GM12892 (cell line): ENCODE data around the gene TRIP11.

Experiments
- POLR2A ChIP-seq: IDR thresholded peaks from 2 replicates; pipeline ENCODE4 v1.6.1; 2011; ENCODE audit warnings: low read depth, low read length, control low read depth
- POLR2AphosphoS5 ChIP-seq: IDR thresholded peaks from 2 replicates; pipeline ENCODE4 v1.6.1; 2011; ENCODE audit warnings: low read depth, low read length, control low read depth
- TAF1 ChIP-seq: IDR thresholded peaks from 2 replicates; pipeline ENCODE4 v1.6.1; 2011; ENCODE audit warnings: low read depth, mild to moderate bottlenecking, control low read depth, low read length, borderline replicate concordance

DNA sequence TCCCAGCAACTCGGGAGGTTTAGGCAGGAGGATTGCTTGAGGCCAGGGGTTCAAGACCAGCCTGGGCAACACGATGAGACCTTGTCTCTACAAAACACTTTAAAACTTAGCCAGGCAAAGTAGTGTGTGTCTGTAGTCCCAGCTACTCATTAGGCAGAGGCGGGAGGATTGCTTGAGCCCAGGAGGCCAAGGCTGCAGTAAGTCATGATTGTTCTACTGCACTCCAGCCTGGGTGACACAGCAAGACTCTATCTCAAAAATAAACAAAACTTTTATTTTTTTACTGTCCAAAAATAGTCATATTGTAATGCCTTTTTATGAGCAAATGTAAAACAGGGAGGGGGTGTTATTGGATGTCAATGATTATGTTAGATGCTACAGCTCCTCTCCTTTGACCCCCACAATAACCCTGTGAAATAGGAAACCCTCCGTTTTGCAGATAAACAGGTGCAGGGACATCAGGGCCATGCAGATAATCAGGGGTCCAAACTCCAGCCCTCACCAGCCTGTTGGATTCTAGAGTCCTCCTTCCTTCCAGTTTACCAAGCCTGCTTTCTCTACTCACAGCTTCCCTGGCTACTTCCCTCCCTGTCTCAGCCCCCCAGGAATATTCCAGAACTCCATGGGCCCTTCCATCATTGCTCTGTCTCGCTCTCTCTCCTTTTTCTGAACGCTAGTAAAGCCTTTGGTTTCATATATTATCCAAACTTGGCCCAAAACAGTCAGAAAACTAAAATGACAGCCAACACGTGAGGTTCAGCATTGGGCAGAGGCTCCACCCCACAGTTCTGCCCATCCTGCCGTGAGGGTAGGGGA, 86.5 kb downstream of the TRIP11 start:
- no peak for TF ChIP-seq POLR2A
- TF ChIP-seq POLR2AphosphoS5, result no peak
- TF ChIP-seq TAF1, result no peak
